HepG2 (cell line): ENCODE measurements around the gene STX1B. TPM values are rescaled to one million over a fixed set of nuclear protein-coding genes. Genes with fewer than 3 reads are reported as not detected.

ENCODE experiments used
- CREB3 ChIP-seq: sonication (generic); formaldehyde crosslinking; IDR thresholded peaks from 2 replicates; pipeline ENCODE4 v1.5.0; 2020; ENCODE audit warnings: missing genetic modification reagents
- EP300 ChIP-seq, 3 experiments: sonication (generic) in 1 of 3; formaldehyde crosslinking in 1 of 3; IDR thresholded peaks; 2 replicates each; pipeline versions ENCODE4 v1.5.1 to v1.6.1; 2011 to 2020; ENCODE audit warnings: low read depth in 2 of 3, low read length in 2 of 3, borderline replicate concordance in 1 of 3, improper control_type of control experiment in 1 of 3, mild to moderate bottlenecking in 1 of 3, missing genetic modification reagents in 1 of 3, moderate library complexity in 1 of 3
- FOXO1 ChIP-seq: sonication (generic); formaldehyde crosslinking; IDR thresholded peaks from 2 replicates; pipeline ENCODE4 v1.4.0; 2020; ENCODE audit warnings: missing genetic modification reagents
- KLF11 ChIP-seq: IDR thresholded peaks from 2 replicates; pipeline ENCODE4 v1.6.1; 2016; ENCODE audit warnings: missing compliant biosample characterization
- NR2C2 ChIP-seq: sonication (generic); formaldehyde crosslinking; IDR thresholded peaks from 2 replicates; pipeline ENCODE4 v1.4.0; 2020; ENCODE audit warnings: missing genetic modification reagents, mild to moderate bottlenecking, moderate library complexity, borderline replicate concordance
- NR3C1 ChIP-seq: sonication (generic); formaldehyde crosslinking; IDR thresholded peaks from 2 replicates; pipeline ENCODE4 v1.4.0; 2020; ENCODE audit warnings: missing genetic modification reagents
- NRL ChIP-seq: sonication (generic); formaldehyde crosslinking; IDR thresholded peaks from 2 replicates; pipeline ENCODE4 v1.5.0; 2020; ENCODE audit warnings: missing genetic modification reagents, mild to moderate bottlenecking, moderate library complexity, borderline replicate concordance
- RBAK ChIP-seq: sonication (generic); formaldehyde crosslinking; IDR thresholded peaks from 2 replicates; pipeline ENCODE4 v1.5.1; 2020; ENCODE audit warnings: mild to moderate bottlenecking, missing genetic modification reagents
- SIX1 ChIP-seq: sonication (generic); formaldehyde crosslinking; IDR thresholded peaks from 2 replicates; pipeline ENCODE4 v1.4.0; 2020; ENCODE audit warnings: missing genetic modification reagents, borderline replicate concordance
- SMC3 ChIP-seq: IDR thresholded peaks from 2 replicates; pipeline ENCODE4 v1.6.1; 2011; ENCODE audit warnings: low read length, improper control_type of control experiment
- THAP8 ChIP-seq: sonication (generic); formaldehyde crosslinking; IDR thresholded peaks from 2 replicates; pipeline ENCODE4 v1.5.1; 2020; ENCODE audit warnings: missing genetic modification reagents, mild to moderate bottlenecking, borderline replicate concordance
- TP53 ChIP-seq: sonication (generic); formaldehyde crosslinking; conservative IDR thresholded peaks from 2 replicates; pipeline ENCODE4 v1.4.0; 2020; ENCODE audit warnings: missing genetic modification reagents
- ZBTB21 ChIP-seq: sonication (generic); formaldehyde crosslinking; IDR thresholded peaks from 2 replicates; pipeline ENCODE4 v1.4.0; 2020; ENCODE audit warnings: missing genetic modification reagents
- ZFP36L1 ChIP-seq: sonication (generic); formaldehyde crosslinking; IDR thresholded peaks from 2 replicates; pipeline ENCODE4 v1.8.0; 2022; ENCODE audit warnings: mild to moderate bottlenecking, missing genetic modification reagents, moderate library complexity
- ZMYM2 ChIP-seq: sonication (generic); formaldehyde crosslinking; IDR thresholded peaks from 2 replicates; pipeline ENCODE4 v1.8.0; 2022; ENCODE audit warnings: mild to moderate bottlenecking, missing genetic modification reagents
- ZNF205 ChIP-seq: IDR thresholded peaks from 2 replicates; pipeline ENCODE4 v1.6.1; 2018; ENCODE audit warnings: missing biosample characterization, missing genetic modification reagents
- ZNF607 ChIP-seq: sonication (generic); formaldehyde crosslinking; IDR thresholded peaks from 2 replicates; pipeline ENCODE4 v1.5.1; 2020; ENCODE audit warnings: missing genetic modification reagents, mild to moderate bottlenecking, borderline replicate concordance
- ZNF652 ChIP-seq: IDR thresholded peaks from 2 replicates; pipeline ENCODE4 v1.6.1; 2016; ENCODE audit warnings: low read depth, borderline replicate concordance
- ZNF670 ChIP-seq: sonication (generic); formaldehyde crosslinking; IDR thresholded peaks from 2 replicates; pipeline ENCODE4 v1.8.0; 2022; ENCODE audit warnings: mild to moderate bottlenecking, missing genetic modification reagents, borderline replicate concordance
- ZNF772 ChIP-seq: sonication (generic); formaldehyde crosslinking; IDR thresholded peaks from 2 replicates; pipeline ENCODE4 v1.5.0; 2020; ENCODE audit warnings: mild to moderate bottlenecking, missing genetic modification reagents
- ZSCAN12 ChIP-seq: sonication (generic); formaldehyde crosslinking; IDR thresholded peaks from 2 replicates; pipeline ENCODE4 v1.9.0; 2021; ENCODE audit warnings: mild to moderate bottlenecking, missing genetic modification reagents
- polyA plus RNA-seq, 8 experiments: library from polyadenylated mRNA; depleted of rRNA in 3 of 8; stranded (reverse) in 7 of 8; unstranded in 1 of 8; fragments of >200 nt; fragmentation: Illumina TruSeq in 4 of 8; extraction: Trizol in 4 of 8; gene quantifications; 2 replicates each; pipeline versions ENCODE4 v1.2.1 to v1.2.3, GENCODE V29; 2011 to 2016; ENCODE audit warnings: low read depth in 4 of 8, missing spikeins in 1 of 8, mixed read lengths in 1 of 8; ENCODE audit not compliant: insufficient read depth in 1 of 8
- total RNA-seq, 5 experiments: library from RNA; depleted of rRNA; stranded (reverse); fragments of >200 nt; fragmentation: Illumina TruSeq; extraction: Trizol; gene quantifications; 2 replicates each; pipeline ENCODE4 v1.2.3, GENCODE V29; 2016; ENCODE audit warnings: low read depth in 1 of 5
- TF ChIP-seq, protein P1 (sequence below): sonication (generic); formaldehyde crosslinking; IDR thresholded peaks from 2 replicates; pipeline ENCODE4 v1.5.1; 2020; ENCODE audit warnings: mild to moderate bottlenecking, missing genetic modification reagents, moderate library complexity
- TF ChIP-seq, protein P2 (sequence below): sonication (generic); formaldehyde crosslinking; IDR thresholded peaks from 2 replicates; pipeline ENCODE4 v1.4.0; 2020; ENCODE audit warnings: missing genetic modification reagents

Gene STX1B
- total and polyA plus RNA-seq, 2 of the 13 experiments (the other 11 are each of a cell fraction or from before 2014, with no cell fraction given): 2.1 to 3.0 TPM

GRCh38 chr16:30985401-30986128, 24.9 kb downstream of the STX1B start (continued):
- TF ChIP-seq FOXO1 (CRISPR knock-in tag) (no peak), THAP8 (CRISPR knock-in tag) (no peak), NRL (CRISPR knock-in tag) (peak; percentile 60; the same call in 1 of the 2 replicates), NR2C2 (peak; percentile 39), SMC3 (peak; percentile 85), TP53 (CRISPR knock-in tag) (0 out of 2 replicates have a peak, but pooled peaks have one; percentile 74), ZNF607 (peak; percentile 79; the same call in 1 of the 2 replicates), ZNF670 (CRISPR knock-in tag) (no peak; the same call in 1 of the 2 replicates), KLF11 (CRISPR knock-in tag) (0 out of 2 replicates have a peak, but pooled peaks have one; percentile 27), CREB3 (CRISPR knock-in tag) (no peak), RBAK (peak; percentile 34; the same call in 1 of the 2 replicates), ZBTB21 (CRISPR knock-in tag) (0 out of 2 replicates have a peak, but pooled peaks have one; percentile 1), ZNF652 (no peak), SIX1 (CRISPR knock-in tag) (no peak), ZSCAN12 (CRISPR knock-in tag) (no peak), EP300 (IDR thresholded peaks at IDR 0.05; ENCODE audit: low read depth in 2 of 2, low read length in 2 of 2) (no peak), EP300 (CRISPR knock-in tag; IDR thresholded peaks at IDR 0.05; ENCODE audit: borderline replicate concordance) (no peak), NR3C1 (CRISPR knock-in tag) (no peak), ZNF772 (peak; percentile 93), ZNF205 (CRISPR knock-in tag) (0 out of 2 replicates have a peak, but pooled peaks have one; percentile 18), ZFP36L1 (CRISPR knock-in tag) (no peak), ZMYM2 (CRISPR knock-in tag) (no peak)
- TF ChIP-seq, protein P1, sequence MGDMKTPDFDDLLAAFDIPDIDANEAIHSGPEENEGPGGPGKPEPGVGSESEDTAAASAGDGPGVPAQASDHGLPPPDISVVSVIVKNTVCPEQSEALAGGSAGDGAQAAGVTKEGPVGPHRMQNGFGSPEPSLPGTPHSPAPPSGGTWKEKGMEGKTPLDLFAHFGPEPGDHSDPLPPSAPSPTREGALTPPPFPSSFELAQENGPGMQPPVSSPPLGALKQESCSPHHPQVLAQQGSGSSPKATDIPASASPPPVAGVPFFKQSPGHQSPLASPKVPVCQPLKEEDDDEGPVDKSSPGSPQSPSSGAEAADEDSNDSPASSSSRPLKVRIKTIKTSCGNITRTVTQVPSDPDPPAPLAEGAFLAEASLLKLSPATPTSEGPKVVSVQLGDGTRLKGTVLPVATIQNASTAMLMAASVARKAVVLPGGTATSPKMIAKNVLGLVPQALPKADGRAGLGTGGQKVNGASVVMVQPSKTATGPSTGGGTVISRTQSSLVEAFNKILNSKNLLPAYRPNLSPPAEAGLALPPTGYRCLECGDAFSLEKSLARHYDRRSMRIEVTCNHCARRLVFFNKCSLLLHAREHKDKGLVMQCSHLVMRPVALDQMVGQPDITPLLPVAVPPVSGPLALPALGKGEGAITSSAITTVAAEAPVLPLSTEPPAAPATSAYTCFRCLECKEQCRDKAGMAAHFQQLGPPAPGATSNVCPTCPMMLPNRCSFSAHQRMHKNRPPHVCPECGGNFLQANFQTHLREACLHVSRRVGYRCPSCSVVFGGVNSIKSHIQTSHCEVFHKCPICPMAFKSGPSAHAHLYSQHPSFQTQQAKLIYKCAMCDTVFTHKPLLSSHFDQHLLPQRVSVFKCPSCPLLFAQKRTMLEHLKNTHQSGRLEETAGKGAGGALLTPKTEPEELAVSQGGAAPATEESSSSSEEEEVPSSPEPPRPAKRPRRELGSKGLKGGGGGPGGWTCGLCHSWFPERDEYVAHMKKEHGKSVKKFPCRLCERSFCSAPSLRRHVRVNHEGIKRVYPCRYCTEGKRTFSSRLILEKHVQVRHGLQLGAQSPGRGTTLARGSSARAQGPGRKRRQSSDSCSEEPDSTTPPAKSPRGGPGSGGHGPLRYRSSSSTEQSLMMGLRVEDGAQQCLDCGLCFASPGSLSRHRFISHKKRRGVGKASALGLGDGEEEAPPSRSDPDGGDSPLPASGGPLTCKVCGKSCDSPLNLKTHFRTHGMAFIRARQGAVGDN (CRISPR knock-in tag): peak; percentile 99
- TF ChIP-seq, protein P2, sequence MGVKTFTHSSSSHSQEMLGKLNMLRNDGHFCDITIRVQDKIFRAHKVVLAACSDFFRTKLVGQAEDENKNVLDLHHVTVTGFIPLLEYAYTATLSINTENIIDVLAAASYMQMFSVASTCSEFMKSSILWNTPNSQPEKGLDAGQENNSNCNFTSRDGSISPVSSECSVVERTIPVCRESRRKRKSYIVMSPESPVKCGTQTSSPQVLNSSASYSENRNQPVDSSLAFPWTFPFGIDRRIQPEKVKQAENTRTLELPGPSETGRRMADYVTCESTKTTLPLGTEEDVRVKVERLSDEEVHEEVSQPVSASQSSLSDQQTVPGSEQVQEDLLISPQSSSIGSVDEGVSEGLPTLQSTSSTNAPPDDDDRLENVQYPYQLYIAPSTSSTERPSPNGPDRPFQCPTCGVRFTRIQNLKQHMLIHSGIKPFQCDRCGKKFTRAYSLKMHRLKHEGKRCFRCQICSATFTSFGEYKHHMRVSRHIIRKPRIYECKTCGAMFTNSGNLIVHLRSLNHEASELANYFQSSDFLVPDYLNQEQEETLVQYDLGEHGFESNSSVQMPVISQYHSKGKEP (CRISPR knock-in tag): no peak; the same call in 1 of the 2 replicates
